ENCODE results near the gene FHIT.

The FHIT gene

DNA sequence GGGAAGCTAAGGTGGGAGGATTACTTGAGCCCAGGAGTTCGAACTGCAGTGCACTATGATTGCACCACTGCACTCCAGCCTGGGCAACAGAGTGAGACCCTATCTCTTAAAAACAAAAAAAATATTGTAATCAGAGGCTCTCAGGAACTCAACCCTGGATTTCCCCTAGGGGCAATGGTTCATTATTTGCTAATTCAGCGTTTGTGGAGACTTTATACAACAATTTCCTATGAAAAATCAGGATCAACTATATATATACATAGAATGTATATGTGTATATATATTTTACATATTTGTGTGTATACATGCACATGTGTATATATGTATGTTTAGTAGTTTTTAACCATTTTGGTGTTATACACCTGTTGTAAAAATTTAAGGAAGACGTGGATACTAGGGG lies 463.1 kb downstream of the FHIT start:
- H3K4me3 ChIP-seq (ENCODE audit: control insufficient read depth, low read depth, low read length): no peak overlapping the region
- no peak for TF ChIP-seq CTCF (IDR thresholded peaks at IDR 0.05; ENCODE audit: control insufficient read depth, insufficient read depth, low read depth, low read length, missing control alignments)
- no peak for DNase-seq (ENCODE audit: low read depth)

GRCh38 chr3:60781935-60782334 lies 469.3 kb downstream of the FHIT start:
- H3K4me3 ChIP-seq (ENCODE audit: control insufficient read depth, low read depth, low read length): no peak overlapping the region
- DNase-seq (ENCODE audit: low read depth): no peak
- no peak for TF ChIP-seq CTCF (IDR thresholded peaks at IDR 0.05; ENCODE audit: control insufficient read depth, insufficient read depth, low read depth, low read length, missing control alignments)

- no peak for DNase-seq (ENCODE audit: low read depth)
- TF ChIP-seq CTCF (IDR thresholded peaks at IDR 0.05; ENCODE audit: control insufficient read depth, insufficient read depth, low read depth, low read length, missing control alignments): no peak
- no peak overlapping the region for H3K4me3 ChIP-seq (ENCODE audit: control insufficient read depth, low read depth, low read length)
These were observed 471.6 kb downstream of the FHIT start for GRCh38 chr3:60779637-60780036.

DNA sequence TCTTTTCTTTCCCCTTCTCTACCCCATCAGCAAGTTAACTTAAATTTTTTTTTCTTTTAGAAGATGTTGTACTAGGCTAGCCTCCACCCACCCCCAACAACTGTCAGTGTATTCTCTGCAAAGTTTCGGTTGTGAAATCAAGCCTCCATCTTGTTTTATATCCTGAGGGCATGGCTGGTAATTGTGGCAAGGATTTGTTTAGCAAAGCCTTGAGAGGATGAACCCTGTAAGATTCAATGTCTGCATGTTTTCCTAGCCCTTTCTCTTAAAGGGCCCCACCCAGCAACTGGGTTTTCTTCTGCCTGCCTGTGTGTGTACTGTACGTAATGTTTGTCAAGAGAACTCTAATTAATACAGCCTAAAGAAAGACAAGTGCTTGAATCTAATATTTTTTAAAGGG lies 475.3 kb downstream of the FHIT start:
- no peak for TF ChIP-seq CTCF (IDR thresholded peaks at IDR 0.05; ENCODE audit: control insufficient read depth, insufficient read depth, low read depth, low read length, missing control alignments)
- no peak for DNase-seq (ENCODE audit: low read depth)
- H3K4me3 ChIP-seq (ENCODE audit: control insufficient read depth, low read depth, low read length): no peak overlapping the region

GRCh38 chr3:60774617-60775016 lies 476.6 kb downstream of the FHIT start:
- no peak overlapping the region for H3K4me3 ChIP-seq (ENCODE audit: control insufficient read depth, low read depth, low read length)
- TF ChIP-seq CTCF (IDR thresholded peaks at IDR 0.05; ENCODE audit: control insufficient read depth, insufficient read depth, low read depth, low read length, missing control alignments): no peak
- DNase-seq (ENCODE audit: low read depth): no peak

DNA sequence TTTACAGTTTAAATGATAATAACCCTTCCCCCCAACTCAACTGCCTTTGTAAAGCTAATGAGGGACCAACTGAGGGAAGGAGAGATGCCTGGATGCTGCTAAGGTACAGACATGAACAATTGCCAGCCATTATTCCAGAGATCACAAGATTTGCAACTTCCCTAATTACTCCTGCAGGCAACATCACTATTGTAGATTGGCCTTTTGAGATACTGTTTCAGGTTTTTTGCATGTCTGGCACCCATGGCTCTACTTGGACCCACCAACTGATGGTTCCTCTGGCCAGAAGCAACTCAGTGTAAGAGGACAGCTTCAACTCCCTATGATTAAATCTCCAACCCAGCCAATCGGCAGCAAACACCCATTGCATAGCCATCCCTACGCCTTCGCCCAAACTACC lies 478.7 kb downstream of the FHIT start:
- H3K4me3 ChIP-seq (ENCODE audit: control insufficient read depth, low read depth, low read length): no peak overlapping the region
- no peak for DNase-seq (ENCODE audit: low read depth)
- TF ChIP-seq CTCF (IDR thresholded peaks at IDR 0.05; ENCODE audit: control insufficient read depth, insufficient read depth, low read depth, low read length, missing control alignments): no peak

DNA sequence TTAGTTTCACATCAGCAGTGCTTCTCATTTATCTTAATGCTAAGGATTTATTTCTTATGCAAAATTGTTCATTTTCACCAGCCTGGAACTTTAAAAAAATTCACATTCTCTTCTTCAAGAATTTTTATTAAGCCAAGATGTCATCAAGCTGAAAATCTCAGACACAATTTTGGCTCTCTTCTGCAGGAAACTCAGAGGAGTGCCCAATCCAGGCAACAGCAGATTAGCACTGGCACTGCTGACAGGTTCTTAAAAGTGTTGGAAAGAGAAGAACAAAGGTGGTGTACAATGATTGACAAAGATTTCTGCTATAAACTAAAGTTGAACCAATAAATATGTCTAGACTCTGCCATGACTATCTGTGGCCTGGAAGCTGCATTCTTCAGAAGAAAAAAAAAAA lies 479.5 kb downstream of the FHIT start:
- DNase-seq (ENCODE audit: low read depth): no peak
- no peak for TF ChIP-seq CTCF (IDR thresholded peaks at IDR 0.05; ENCODE audit: control insufficient read depth, insufficient read depth, low read depth, low read length, missing control alignments)
- H3K4me3 ChIP-seq (ENCODE audit: control insufficient read depth, low read depth, low read length): no peak overlapping the region

Data from AG09309 (cell line).